H1 (cell line): Measurements from ENCODE around the gene POLA1. TPM values are rescaled to one million over a fixed set of nuclear protein-coding genes. Genes with fewer than 3 reads are reported as not detected.

ENCODE experiments used
- CTCF ChIA-PET: fragments of 300-600 bp; sonication (Branson Sonifier 250); formaldehyde crosslinking; loops from one replicate; lab custom pipeline; 2021; ENCODE audit not compliant: partially characterized antibody; lab: Charles Lee
- POLR2A ChIA-PET: fragments of 300-600 bp; sonication (Branson Sonifier 250); formaldehyde crosslinking; loops from one replicate; lab custom pipeline; 2021; ENCODE audit warnings: inconsistent platforms; ENCODE audit not compliant: partially characterized antibody; lab: Charles Lee
- DNase-seq, 2 experiments: peaks; one replicate each; pipeline versions ENCODE4 v3.0.0 to v3.0.0-alpha.2; 2010 to 2022; ENCODE audit warnings: low spot score in 2 of 2, low read depth in 1 of 2, mixed read lengths in 1 of 2
- FAIRE-seq: peaks from 2 replicates; lab custom pipeline; 2011; peaks lifted over from hg19 to GRCh38; lab: Jason Lieb, UNC
- H2AFZ ChIP-seq: 2 replicates; pipeline ENCODE4 v1.8.1; 2012; ENCODE audit warnings: low read length, inconsistent platforms
- H2AK5ac ChIP-seq: 2 replicates; pipeline ENCODE4 v1.6.1; 2013; ENCODE audit warnings: low read depth, low read length
- H2BK120ac ChIP-seq: replicated peaks from 2 replicates; pipeline ENCODE3; 2013; ENCODE audit warnings: low read depth, low read length, inconsistent platforms
- H2BK12ac ChIP-seq: 2 replicates; pipeline ENCODE4 v1.6.1; 2013; ENCODE audit warnings: low read depth, low read length
- H2BK15ac ChIP-seq: 2 replicates; pipeline ENCODE4 v1.6.1; 2013; ENCODE audit warnings: low read length
- H2BK20ac ChIP-seq: 2 replicates; pipeline ENCODE4 v1.6.1; 2013; ENCODE audit warnings: low read length
- H2BK5ac ChIP-seq: 2 replicates; pipeline ENCODE4 v1.6.1; 2013; ENCODE audit warnings: low read depth, low read length
- H3K14ac ChIP-seq: 2 replicates; pipeline ENCODE4 v1.6.1; 2013; ENCODE audit warnings: inconsistent platforms; ENCODE audit not compliant: insufficient read length
- H3K18ac ChIP-seq: 2 replicates; pipeline ENCODE4 v1.6.1; 2013; ENCODE audit warnings: low read length; ENCODE audit errors: extremely low read depth
- H3K23ac ChIP-seq: 2 replicates; pipeline ENCODE4 v1.6.1; 2013; ENCODE audit warnings: inconsistent platforms; ENCODE audit not compliant: insufficient read length
- H3K23me2 ChIP-seq: 2 replicates; pipeline ENCODE4 v1.6.1; 2013; ENCODE audit warnings: low read depth, low read length
- H3K27ac ChIP-seq: 2 replicates; pipeline ENCODE4 v1.6.1; 2011; ENCODE audit warnings: low read depth, low read length, inconsistent platforms
- H3K27me3 ChIP-seq, 4 experiments: replicated peaks in 1 of 4; 1 replicate in 1 of 4; 2 replicates in 3 of 4; pipeline versions ENCODE4 v1.6.1 to v1.8.1; 2011 to 2013; ENCODE audit warnings: low read length in 3 of 4, mild to moderate bottlenecking in 3 of 4, inconsistent platforms in 2 of 4, mixed read lengths in 2 of 4, moderate library complexity in 1 of 4; ENCODE audit not compliant: control insufficient read depth in 3 of 4, insufficient read depth in 3 of 4; ENCODE audit errors: extremely low read depth in 1 of 4
- H3K36me3 ChIP-seq, 4 experiments: 2 replicates each; pipeline versions ENCODE4 v1.6.1 to v1.8.1; 2011 to 2013; ENCODE audit warnings: mild to moderate bottlenecking in 4 of 4, low read length in 3 of 4, moderate library complexity in 2 of 4, control low read depth in 1 of 4, inconsistent platforms in 1 of 4; ENCODE audit not compliant: insufficient read depth in 4 of 4, control insufficient read depth in 2 of 4
- H3K4ac ChIP-seq: replicated peaks from 2 replicates; pipeline ENCODE3; 2013; ENCODE audit warnings: low read length, low read depth, mixed read lengths, inconsistent platforms; ENCODE audit not compliant: insufficient read length
- H3K4me1 ChIP-seq, 4 experiments: replicated peaks in 1 of 4; 1 replicate in 1 of 4; 2 replicates in 3 of 4; pipeline versions ENCODE4 v1.6.1 to v1.8.1; 2011 to 2013; ENCODE audit warnings: low read length in 3 of 4, inconsistent platforms in 2 of 4, mixed read lengths in 1 of 4; ENCODE audit not compliant: insufficient read depth in 4 of 4, control insufficient read depth in 3 of 4
- H3K4me2 ChIP-seq, 2 experiments: 2 replicates each; pipeline versions ENCODE4 v1.6.1 to v1.8.1; 2011 to 2013; ENCODE audit warnings: low read depth in 2 of 2, low read length in 2 of 2, control low read depth in 1 of 2, inconsistent platforms in 1 of 2, mild to moderate bottlenecking in 1 of 2; ENCODE audit not compliant: insufficient read depth in 1 of 2
- H3K4me3 ChIP-seq, 4 experiments: fragments of 200-600, 300-600 bp in 1 of 4; sonication (generic), shearing (Covaris generic), sonication (Bioruptor Twin) in 1 of 4; 2 replicates each; pipeline versions ENCODE4 v1.5.1 to v1.8.1; 2011 to 2016; ENCODE audit warnings: low read length in 4 of 4, low read depth in 3 of 4, control low read depth in 2 of 4, inconsistent platforms in 2 of 4, mild to moderate bottlenecking in 2 of 4, mixed read lengths in 1 of 4, moderate library complexity in 1 of 4; ENCODE audit not compliant: insufficient read depth in 2 of 4; ENCODE audit errors: extremely low read depth in 1 of 4
- H3K56ac ChIP-seq: replicated peaks from 2 replicates; pipeline ENCODE3; 2013; ENCODE audit warnings: low read depth, mild to moderate bottlenecking, mixed read lengths, low read length, inconsistent platforms; ENCODE audit not compliant: insufficient read length
- H3K79me1 ChIP-seq: 2 replicates; pipeline ENCODE4 v1.6.1; 2013; ENCODE audit warnings: low read depth, low read length, control low read depth
- H3K79me2 ChIP-seq, 2 experiments: 2 replicates each; pipeline versions ENCODE4 v1.6.1 to v1.8.1; 2012 to 2013; ENCODE audit warnings: low read length in 2 of 2, mild to moderate bottlenecking in 2 of 2, inconsistent platforms in 1 of 2; ENCODE audit not compliant: insufficient read depth in 2 of 2, control insufficient read depth in 1 of 2
- H3K9ac ChIP-seq, 4 experiments: replicated peaks in 1 of 4; 1 replicate in 1 of 4; 2 replicates in 3 of 4; pipeline versions ENCODE4 v1.6.1 to v1.8.1; 2011 to 2013; ENCODE audit warnings: low read depth in 3 of 4, low read length in 3 of 4, control low read depth in 2 of 4, mild to moderate bottlenecking in 2 of 4, moderate library complexity in 2 of 4, inconsistent platforms in 1 of 4; ENCODE audit errors: extremely low read depth in 1 of 4
- H3K9me3 ChIP-seq, 2 experiments: 2 replicates each; pipeline versions ENCODE4 v1.6.1 to v1.8.1; 2012 to 2013; ENCODE audit warnings: mild to moderate bottlenecking in 2 of 2, moderate library complexity in 2 of 2, control low read depth in 1 of 2, inconsistent platforms in 1 of 2, low read depth in 1 of 2, low read length in 1 of 2, mixed read lengths in 1 of 2; ENCODE audit not compliant: insufficient read depth in 2 of 2
- H4K20me1 ChIP-seq, 2 experiments: replicated peaks in 1 of 2; 2 replicates each; pipeline versions ENCODE3 to v1.8.1; 2011 to 2013; ENCODE audit warnings: inconsistent platforms in 2 of 2, low read length in 2 of 2, mild to moderate bottlenecking in 1 of 2; ENCODE audit not compliant: insufficient read depth in 2 of 2, control insufficient read depth in 1 of 2
- H4K5ac ChIP-seq: 2 replicates; pipeline ENCODE4 v1.6.1; 2013; ENCODE audit warnings: low read length, low read depth, mixed read lengths, inconsistent platforms; ENCODE audit not compliant: insufficient read length
- H4K8ac ChIP-seq: 2 replicates; pipeline ENCODE4 v1.8.0; 2013; ENCODE audit warnings: mild to moderate bottlenecking, moderate library complexity, low read length, inconsistent platforms; ENCODE audit not compliant: insufficient read depth; ENCODE audit errors: extremely low read depth
- H4K91ac ChIP-seq: replicated peaks from 2 replicates; pipeline ENCODE3; 2013; ENCODE audit warnings: low read length, mixed read lengths, inconsistent platforms; ENCODE audit not compliant: insufficient read length
- EGR1 ChIP-seq: IDR thresholded peaks from 2 replicates; pipeline ENCODE4 v1.6.1; 2011; ENCODE audit warnings: low read depth, low read length, borderline replicate concordance
- EP300 ChIP-seq, 2 experiments: IDR thresholded peaks; 1 replicate in 1 of 2; 2 replicates in 1 of 2; pipeline ENCODE4 v1.6.1; 2011 to 2012; ENCODE audit warnings: low read depth in 2 of 2, low read length in 2 of 2, mild to moderate bottlenecking in 2 of 2, borderline replicate concordance in 1 of 2, inconsistent platforms in 1 of 2, moderate library complexity in 1 of 2
- GABPA ChIP-seq: IDR thresholded peaks from 2 replicates; pipeline ENCODE4 v1.6.1; 2011; ENCODE audit warnings: mild to moderate bottlenecking, low read length, moderate library complexity, borderline replicate concordance; ENCODE audit not compliant: insufficient read depth
- POLR2A ChIP-seq, 2 experiments: IDR thresholded peaks; 1 replicate in 1 of 2; 2 replicates in 1 of 2; pipeline ENCODE4 v1.6.1; 2011; ENCODE audit warnings: low read depth in 2 of 2, low read length in 2 of 2, mild to moderate bottlenecking in 2 of 2; ENCODE audit errors: control extremely low read depth in 1 of 2
- WGBS, 2 experiments: shearing (Covaris generic) in 1 of 2; methylation state at CpG; one replicate each; pipeline versions ENCODE4 v1.1.6 to v1.1.7; 2013 to 2015; ENCODE audit warnings: low lambda C conversion rate in 2 of 2, mixed read lengths in 2 of 2, inconsistent platforms in 1 of 2, low coverage in 1 of 2, missing lambda C conversion rate in 1 of 2; ENCODE audit not compliant: insufficient replicate concordance in 2 of 2, insufficient coverage in 1 of 2, insufficient read length in 1 of 2; ENCODE audit errors: extremely low coverage in 1 of 2, missing lambda C conversion rate in 1 of 2; 5-methylcytosine and 5-hydroxymethylcytosine counted together
- polyA plus RNA-seq, 7 experiments: library from polyadenylated mRNA; depleted of rRNA in 3 of 7; stranded (reverse) in 5 of 7; unstranded in 2 of 7; fragments of >200 nt in 5 of 7; fragments of 200-250 nt in 2 of 7; gene quantifications; 1 replicate in 5 of 7; 2 replicates in 1 of 7; 4 replicates in 1 of 7; pipeline versions ENCODE4 v1.2.1 to v1.2.3, GENCODE V29; 2011 to 2013; ENCODE audit warnings: missing spikeins in 2 of 7, mixed read lengths in 2 of 7
- total RNA-seq: library from RNA; stranded (reverse); fragmentation: NEBNext Ultra II Directional; extraction: Animal tissue kit (Norgen Biotek cat#: 25700); gene quantifications from 2 replicates; pipeline ENCODE4 v1.2.1, GENCODE V29; 2021

Gene POLA1
- total and polyA plus RNA-seq, 2 of the 8 experiments (the other 6 are each of a cell fraction or from before 2014, with no cell fraction given): 5.6 to 34.9 TPM

GRCh38 chrX:24955372-24955930 lies 261.7 kb downstream of the POLA1 start:
- no peak overlapping the region for H3K23ac ChIP-seq
- no peak overlapping the region for H4K91ac ChIP-seq
- H3K27ac ChIP-seq: no peak overlapping the region
- no peaks in the 10 kb centered on the region for H4K20me1 ChIP-seq
- H3K4me2 ChIP-seq: no peak overlapping the region
- H2AFZ ChIP-seq: no peak overlapping the region
- WGBS, 2 experiments: 100% methylated on average over 2 of the region's 2 CpGs; no CpG with 5 or more reads in 1 of the 2 experiments
- H3K79me1 ChIP-seq: no peaks in the 10 kb centered on the region
- H3K18ac ChIP-seq: no peak overlapping the region
- no peak overlapping the region for H2BK15ac ChIP-seq
- no peak overlapping the region for H3K14ac ChIP-seq
- H3K4me1 ChIP-seq: no peaks in the 10 kb centered on the region; a peak in 1 of 7 replicates
- H4K5ac ChIP-seq: no peak overlapping the region
- no peaks in the 10 kb centered on the region for H3K36me3 ChIP-seq
- no peaks in the 10 kb centered on the region for H3K79me2 ChIP-seq
- no peak overlapping the region for H2BK20ac ChIP-seq
- FAIRE-seq: no peak
- no peak overlapping the region for H3K4me3 ChIP-seq
- no peak overlapping the region for H3K4ac ChIP-seq
- no peak overlapping the region for H2BK120ac ChIP-seq
- H3K9me3 ChIP-seq: no peaks in the 10 kb centered on the region
- H3K56ac ChIP-seq: no peak overlapping the region
- H2BK5ac ChIP-seq: no peak overlapping the region
- no peak overlapping the region for H3K9ac ChIP-seq
- no peak overlapping the region for H2BK12ac ChIP-seq
- POLR2A ChIA-PET: no interaction called here
- CTCF ChIA-PET: interaction anchor here (0.7 to 1.3 kb wide), 3 partner anchors 10 to 104 kb away, joined by 4 read pairs; no protein-coding TSS in a partner anchor
- no peak overlapping the region for H4K8ac ChIP-seq
- H2AK5ac ChIP-seq: no peak overlapping the region
- no peak for DNase-seq
- H3K27me3 ChIP-seq: no peaks in the 10 kb centered on the region
- H3K23me2 ChIP-seq: no peaks in the 10 kb centered on the region
- no peak for TF ChIP-seq POLR2A (IDR thresholded peaks at IDR 0.05; ENCODE audit: control extremely low read depth in 1 of 2, low read depth in 2 of 2, low read length in 2 of 2)
- no peak for TF ChIP-seq EP300 (IDR thresholded peaks at IDR 0.05; ENCODE audit: borderline replicate concordance in 1 of 2, low read depth in 2 of 2, low read length in 2 of 2)
- no peak for TF ChIP-seq GABPA
- no peak for TF ChIP-seq EGR1
